AG04449 (cell line): ENCODE measurements around the gene CYFIP2.

ENCODE experiments used
- CTCF ChIA-PET: fragments of 350-600 bp; formaldehyde crosslinking; extraction: SDS; loops from one replicate; lab custom pipeline; 2021; ENCODE audit warnings: antibody characterized with exemption; lab: Yijun Ruan, JAX
- POLR2A ChIA-PET: fragments of 400-600, 350-600 bp; formaldehyde crosslinking; extraction: SDS; loops from one replicate; lab custom pipeline; 2020; ENCODE audit warnings: antibody characterized with exemption, inconsistent platforms; lab: Yijun Ruan, JAX
- DNase-seq: peaks from one replicate; pipeline ENCODE4 v3.0.0-alpha.2; 2010; ENCODE audit warnings: low read depth, low spot score
- H3K4me3 ChIP-seq: 2 replicates; pipeline ENCODE4 v1.5.1; 2011; ENCODE audit warnings: low read depth, mild to moderate bottlenecking, control low read depth, low read length
- CTCF ChIP-seq: IDR thresholded peaks from one replicate; pipeline ENCODE4 v1.5.1; 2011; ENCODE audit warnings: mild to moderate bottlenecking, moderate library complexity, low read length, control low read depth, inconsistent platforms; ENCODE audit not compliant: insufficient read depth; ENCODE audit errors: missing control alignments

Gene CYFIP2

GRCh38 chr5:157222506-157223230 lies 43.3 kb upstream of the CYFIP2 start:
- TF ChIP-seq CTCF: no peak
- DNase-seq: peak; percentile 47
- POLR2A ChIA-PET: no interaction called here
- CTCF ChIA-PET: no interaction called here
- no peak overlapping the region for H3K4me3 ChIP-seq

GRCh38 chr5:157225469-157226422 lies 40.2 kb upstream of the CYFIP2 start:
- no peak overlapping the region for H3K4me3 ChIP-seq
- no peak for TF ChIP-seq CTCF
- CTCF ChIA-PET: interaction anchor here (3.0 kb wide), 1 partner anchor 28 kb away, joined by 13 read pairs; no protein-coding TSS in a partner anchor
- DNase-seq: no peak
- POLR2A ChIA-PET: no interaction called here

- no peak for TF ChIP-seq CTCF
- DNase-seq: no peak
These were observed 35.3 kb upstream of the CYFIP2 start for GRCh38 chr5:157230610-157231009.

GRCh38 chr5:157232706-157233105 lies 33.2 kb upstream of the CYFIP2 start:
- no peak for TF ChIP-seq CTCF
- DNase-seq: no peak
- POLR2A ChIA-PET: no interaction called here
- no peak overlapping the region for H3K4me3 ChIP-seq
- CTCF ChIA-PET: interaction anchor here (0.8 to 2.0 kb wide), 3 partner anchors 18 to 84 kb away, joined by 3 to 5 read pairs (median 5); no protein-coding TSS in a partner anchor

More at GRCh38 chr5:157230610-157231009, 35.3 kb upstream of the CYFIP2 start:
- ChIA-PET POLR2A (no interaction called here), CTCF (interaction anchor here (0.7 kb wide), 1 partner anchor 81 kb away, joined by 4 read pairs; no protein-coding TSS in a partner anchor)
- H3K4me3 ChIP-seq: no peak overlapping the region

GRCh38 chr5:157233515-157233914 lies 32.4 kb upstream of the CYFIP2 start:
- no peak for DNase-seq
- POLR2A ChIA-PET: no interaction called here
- TF ChIP-seq CTCF: no peak
- no peak overlapping the region for H3K4me3 ChIP-seq
- CTCF ChIA-PET: interaction anchor here (2.0 kb wide), 1 partner anchor 85 kb away, joined by 5 read pairs; no protein-coding TSS in a partner anchor
